HUES64 (cell line): Measurements from ENCODE around the gene DHRS1.

ENCODE experiments used
- H3K27ac ChIP-seq: 2 replicates; pipeline ENCODE4 v1.7.0; 2013; ENCODE audit warnings: low read depth, low read length, inconsistent platforms
- H3K27me3 ChIP-seq: 2 replicates; pipeline ENCODE4 v1.6.1; 2013; ENCODE audit warnings: mild to moderate bottlenecking, low read length; ENCODE audit not compliant: insufficient read depth
- H3K36me3 ChIP-seq: 2 replicates; pipeline ENCODE4 v1.6.1; 2013; ENCODE audit warnings: mild to moderate bottlenecking, low read length; ENCODE audit not compliant: insufficient read depth
- H3K4me1 ChIP-seq: 2 replicates; pipeline ENCODE4 v1.6.1; 2013; ENCODE audit warnings: mild to moderate bottlenecking, low read length, moderate library complexity; ENCODE audit not compliant: insufficient read depth
- H3K4me3 ChIP-seq: 2 replicates; pipeline ENCODE4 v1.5.1; 2013; ENCODE audit warnings: mild to moderate bottlenecking, low read length, moderate library complexity
- H3K9ac ChIP-seq: 2 replicates; pipeline ENCODE4 v1.6.1; 2013; ENCODE audit warnings: mild to moderate bottlenecking, low read depth, low read length
- H3K9me3 ChIP-seq: 2 replicates; pipeline ENCODE4 v1.6.1; 2013; ENCODE audit warnings: low read depth, low read length; ENCODE audit not compliant: insufficient read depth
- WGBS: fragments of 150-250, 120-280 bp; methylation state at CpG from one replicate; pipeline ENCODE4 v1.1.7; 2013; ENCODE audit warnings: missing lambda C conversion rate; 5-methylcytosine and 5-hydroxymethylcytosine counted together

DHRS1 gene

DNA sequence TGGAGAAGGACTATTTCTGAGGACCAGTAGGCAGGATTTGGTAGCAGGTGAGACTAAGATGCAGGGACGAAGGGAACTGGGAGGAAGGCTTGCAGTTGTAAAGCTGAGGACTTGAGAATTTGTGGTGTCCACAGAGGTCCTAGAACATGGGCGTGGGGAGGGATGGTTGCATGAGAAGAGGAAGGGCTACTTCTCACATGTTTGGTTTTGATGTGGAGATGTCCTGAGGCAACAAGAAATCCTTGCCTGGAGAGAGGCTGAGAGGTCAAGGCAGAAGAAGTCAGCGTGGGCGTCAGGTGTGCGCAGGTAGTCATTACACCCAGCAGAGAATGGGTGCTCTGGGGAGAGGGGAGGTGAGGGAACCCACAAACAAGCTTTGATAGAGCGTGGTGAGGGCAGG is 22.5 kb downstream of the DHRS1 start:
- H3K9ac ChIP-seq: no peak overlapping the region
- WGBS: 94% methylated on average over 6 of the region's 6 CpGs

DNA sequence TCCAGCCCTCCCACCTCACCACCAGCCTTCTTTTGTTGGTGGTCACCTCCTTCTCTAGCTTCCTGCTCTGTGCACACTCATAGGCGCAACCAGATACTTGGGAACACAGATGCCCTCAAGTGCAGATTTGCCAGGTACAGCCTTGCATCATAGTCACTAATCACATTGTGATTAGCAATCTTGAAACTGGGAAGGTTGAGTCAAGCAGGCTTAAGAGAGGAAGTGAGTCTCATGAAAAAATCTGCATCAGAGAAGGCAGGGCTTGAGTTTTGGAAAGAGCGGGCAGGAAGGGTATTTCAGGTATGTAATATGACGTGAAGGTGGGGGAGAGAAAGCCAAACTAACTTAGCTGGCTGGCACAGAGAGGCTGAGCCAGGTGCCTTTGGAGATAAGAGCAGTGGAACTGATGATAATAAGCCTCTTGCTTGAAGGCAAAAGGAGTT is 25.5 kb downstream of the DHRS1 start:
- Histone ChIP-seq H3K27ac (no peak overlapping the region), H3K9me3 (no peaks in the 10 kb centered on the region), H3K9ac (no peak overlapping the region), H3K27me3 (no peaks in the 10 kb centered on the region), H3K36me3 (no peaks in the 10 kb centered on the region), H3K4me1 (no peaks in the 10 kb centered on the region), H3K4me3 (no peak overlapping the region)
- WGBS: 88% methylated on average over 3 of the region's 3 CpGs

More for the DNA sequence above, 22.5 kb downstream of the DHRS1 start:
- Histone ChIP-seq H3K4me1 (no peaks in the 10 kb centered on the region), H3K27ac (no peak overlapping the region), H3K36me3 (no peaks in the 10 kb centered on the region), H3K27me3 (no peaks in the 10 kb centered on the region), H3K4me3 (no peak overlapping the region), H3K9me3 (no peaks in the 10 kb centered on the region)

- no peaks in the 10 kb centered on the region for H3K4me1 ChIP-seq
- no peaks in the 10 kb centered on the region for H3K27me3 ChIP-seq
- H3K9ac ChIP-seq: no peak overlapping the region
- H3K4me3 ChIP-seq: no peak overlapping the region
- no peaks in the 10 kb centered on the region for H3K9me3 ChIP-seq
- no peaks in the 10 kb centered on the region for H3K36me3 ChIP-seq
- WGBS: 83% methylated on average over 2 of the region's 3 CpGs
- H3K27ac ChIP-seq: no peak overlapping the region
Measured at GRCh38 chr14:24273422-24273998, 26.1 kb downstream of the DHRS1 start.

DNA sequence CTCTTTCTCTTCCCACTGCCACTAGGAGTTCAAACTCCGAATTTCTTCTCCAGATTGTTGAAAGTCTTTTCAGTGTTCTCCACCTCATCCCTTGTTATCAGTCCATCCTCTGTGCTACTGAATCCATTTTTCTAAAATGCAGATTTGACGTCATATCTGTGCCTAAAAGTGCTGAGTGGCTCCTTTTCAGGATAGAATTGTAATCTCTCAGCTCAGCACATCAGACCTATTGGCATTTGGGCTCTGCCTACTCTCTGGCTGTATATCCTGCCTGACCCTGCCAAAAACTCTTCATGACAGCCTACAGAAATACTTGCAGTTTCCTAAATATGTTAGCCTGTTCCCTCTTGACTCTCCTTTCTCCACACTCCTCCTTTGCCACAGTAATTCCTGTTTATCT is 27.1 kb downstream of the DHRS1 start:
- Histone ChIP-seq H3K27me3 (no peaks in the 10 kb centered on the region), H3K9ac (no peak overlapping the region), H3K36me3 (0 out of 2 replicates have a peak, but pooled peaks cover 4% of the 10 kb centered on the region), H3K4me3 (no peak overlapping the region), H3K9me3 (no peaks in the 10 kb centered on the region), H3K4me1 (no peaks in the 10 kb centered on the region), H3K27ac (no peak overlapping the region)
- 86% methylated on average over 2 of the region's 2 CpGs for WGBS

GRCh38 chr14:24271834-24272263 is 27.7 kb downstream of the DHRS1 start:
- H3K27ac ChIP-seq: no peak overlapping the region
- 19% methylated on average over 3 of the region's 3 CpGs for WGBS
- H3K36me3 ChIP-seq: peaks cover 6% of the 10 kb centered on the region; the same call in 1 of the 2 replicates
- H3K4me3 ChIP-seq: peak overlapping the region; percentile 77
- no peaks in the 10 kb centered on the region for H3K27me3 ChIP-seq
- H3K4me1 ChIP-seq: no peaks in the 10 kb centered on the region
- H3K9ac ChIP-seq: peak overlapping the region; percentile 11; the same call in 1 of the 2 replicates
- no peaks in the 10 kb centered on the region for H3K9me3 ChIP-seq

DNA sequence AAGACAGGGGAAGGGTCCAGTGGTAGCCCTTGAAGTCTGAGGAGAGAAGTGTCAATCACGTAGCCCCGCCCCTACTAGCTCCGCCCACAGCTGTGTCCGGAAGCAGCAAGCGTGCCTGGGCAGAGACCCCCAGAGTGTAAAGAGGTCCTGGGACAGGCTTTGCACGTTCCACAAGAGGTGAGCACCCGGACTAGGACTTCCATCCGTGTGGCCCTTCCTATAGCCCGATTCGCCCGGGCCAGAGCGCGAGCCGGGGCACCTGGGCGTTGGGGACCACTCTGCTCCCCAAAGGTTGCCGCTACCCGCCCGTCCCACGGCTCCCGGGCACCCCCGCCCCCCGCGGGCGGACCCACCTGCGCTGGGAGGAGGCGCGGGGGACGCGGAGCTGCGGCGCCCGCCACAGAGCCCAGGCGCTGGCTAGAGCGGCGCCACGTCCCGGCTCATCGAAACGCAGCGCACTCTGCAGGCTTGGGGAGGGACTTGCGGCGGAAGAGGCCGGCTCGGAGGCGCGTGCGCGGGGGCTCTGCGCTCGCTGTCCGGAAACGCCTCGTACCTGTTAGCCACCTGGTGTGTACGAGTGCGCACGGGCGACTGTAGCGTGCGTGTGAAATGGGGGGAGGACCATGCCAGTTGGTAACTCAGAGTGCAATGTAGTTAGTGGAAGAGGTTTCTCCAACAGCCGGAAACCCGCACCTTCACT is 28.3 kb downstream of the DHRS1 start, which contains the start of gene RABGGTA:
RABGGTA (minus strand) TSS at position 464 of the 700 bp plus-strand sequence. CDS start 482 bp downstream, outside the sequence.
- Histone ChIP-seq H3K27me3 (no peaks in the 10 kb centered on the region), H3K4me1 (no peaks in the 10 kb centered on the region), H3K9ac (peak within 1 kb of the TSS; percentile 94), H3K36me3 (peaks cover 11% of the 10 kb centered on the region; the same call in 1 of the 2 replicates), H3K27ac (peak within 1 kb of the TSS; percentile 94), H3K4me3 (peak within 1 kb of the TSS; percentile 77), H3K9me3 (no peaks in the 10 kb centered on the region)
- 1% methylated on average over 61 of the region's 61 CpGs for WGBS

DNA sequence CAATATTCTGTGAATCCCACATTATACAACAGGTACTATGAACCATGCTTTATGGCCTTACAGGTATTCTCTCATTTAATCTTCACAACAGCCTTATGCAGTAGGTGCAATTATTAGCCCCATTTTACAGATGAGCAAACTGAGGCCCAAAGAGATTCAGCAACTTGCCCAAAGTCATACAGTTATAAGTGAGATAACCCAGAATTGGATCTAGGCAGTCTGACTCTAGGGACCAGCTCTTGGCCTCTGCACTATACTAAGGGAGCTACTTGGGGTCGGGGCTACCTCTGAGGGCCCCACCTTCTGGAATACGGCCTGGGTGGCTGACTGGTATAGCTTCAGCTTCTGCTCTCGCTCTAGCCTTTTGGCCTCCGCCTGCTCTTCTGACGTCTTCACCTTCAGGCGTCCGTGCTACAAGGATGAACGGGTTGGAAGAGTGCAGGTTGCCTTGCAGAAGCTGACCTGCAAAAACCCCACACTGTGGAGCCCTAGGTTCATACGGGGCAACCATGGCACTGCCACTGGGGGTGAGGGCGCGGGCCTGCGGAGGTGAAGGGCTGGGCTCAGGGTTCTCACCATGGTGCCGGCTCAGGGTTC is 28.9 kb downstream of the DHRS1 start:
- Histone ChIP-seq H3K9me3 (no peaks in the 10 kb centered on the region), H3K9ac (0 out of 2 replicates have a peak overlapping the region, but pooled peaks have one; percentile 94), H3K4me1 (no peaks in the 10 kb centered on the region), H3K27ac (peak overlapping the region; percentile 94), H3K27me3 (no peaks in the 10 kb centered on the region), H3K36me3 (peaks cover 11% of the 10 kb centered on the region; the same call in 1 of the 2 replicates), H3K4me3 (peak overlapping the region; percentile 77)
- WGBS: 26% methylated on average over 13 of the region's 13 CpGs

DNA sequence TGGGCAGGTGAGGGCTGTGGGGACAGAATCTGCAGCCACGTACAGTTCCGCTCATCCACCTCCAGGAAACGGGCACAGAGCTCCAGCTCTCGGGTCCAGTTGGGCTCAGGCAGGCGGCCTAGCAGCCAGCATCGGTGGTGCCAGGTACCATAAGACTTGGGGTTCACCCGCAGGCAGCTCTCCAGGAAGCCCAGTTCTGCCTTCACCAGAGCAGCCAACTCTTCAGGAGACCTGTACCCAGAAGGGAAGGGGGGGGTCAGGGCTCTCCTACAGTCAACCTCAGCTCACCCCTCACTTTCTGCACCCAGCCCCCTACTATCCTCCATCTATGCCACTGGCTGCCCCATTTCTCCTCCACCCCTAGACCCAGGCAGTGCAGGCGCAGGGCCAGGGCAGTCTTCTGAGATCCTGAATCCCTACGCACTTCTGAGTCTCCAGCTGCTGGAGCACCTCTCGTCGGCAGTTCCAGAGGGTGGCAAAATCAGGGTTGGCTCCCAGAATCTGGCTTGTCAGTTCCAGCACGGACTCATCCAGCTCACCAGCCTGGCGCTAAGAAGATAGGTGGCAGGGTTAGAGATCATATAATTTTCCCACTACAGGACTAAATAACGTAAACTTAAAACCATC is 29.6 kb downstream of the DHRS1 start:
- Histone ChIP-seq H3K36me3 (peaks cover 11% of the 10 kb centered on the region; the same call in 1 of the 2 replicates), H3K4me1 (no peaks in the 10 kb centered on the region), H3K9me3 (no peaks in the 10 kb centered on the region), H3K4me3 (no peak overlapping the region; the same call in 1 of the 2 replicates), H3K27ac (no peak overlapping the region), H3K27me3 (no peaks in the 10 kb centered on the region), H3K9ac (no peak overlapping the region)
- WGBS: 94% methylated on average over 14 of the region's 14 CpGs

GRCh38 chr14:24269368-24269767 is 30.2 kb downstream of the DHRS1 start:
- WGBS: 95% methylated on average over 8 of the region's 8 CpGs
- Histone ChIP-seq H3K27me3 (no peaks in the 10 kb centered on the region), H3K9me3 (no peaks in the 10 kb centered on the region), H3K27ac (no peak overlapping the region), H3K4me1 (no peaks in the 10 kb centered on the region), H3K4me3 (no peak overlapping the region), H3K9ac (no peak overlapping the region), H3K36me3 (peaks cover 11% of the 10 kb centered on the region; the same call in 1 of the 2 replicates)

DNA sequence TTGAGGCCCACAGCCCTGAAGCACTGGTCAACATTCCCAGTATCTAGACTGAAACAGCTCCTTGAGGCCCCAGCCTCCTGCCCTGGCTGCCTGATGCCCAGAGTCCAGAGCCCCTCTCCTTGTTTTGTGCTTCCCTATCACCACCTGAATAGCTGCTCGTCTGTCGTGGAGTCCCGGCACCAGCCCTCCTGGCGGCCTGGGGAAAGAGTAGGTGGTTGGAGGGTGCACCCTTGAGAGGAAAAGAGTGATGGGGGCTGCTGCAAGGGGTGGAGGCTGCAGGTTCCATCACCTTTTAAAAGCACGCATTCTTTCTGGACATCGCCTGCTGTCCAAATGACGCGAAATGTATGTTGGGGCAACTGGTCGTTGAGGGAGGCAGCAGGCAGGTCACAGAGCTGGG is 31.4 kb downstream of the DHRS1 start:
- H3K27ac ChIP-seq: no peak overlapping the region
- no peaks in the 10 kb centered on the region for H3K4me1 ChIP-seq
- no peaks in the 10 kb centered on the region for H3K27me3 ChIP-seq
- H3K9me3 ChIP-seq: no peaks in the 10 kb centered on the region
- no peak overlapping the region for H3K9ac ChIP-seq
- H3K36me3 ChIP-seq: peaks cover 11% of the 10 kb centered on the region; the same call in 1 of the 2 replicates
- H3K4me3 ChIP-seq: no peak overlapping the region
- WGBS: 93% methylated on average over 9 of the region's 9 CpGs

- no peaks in the 10 kb centered on the region for H3K9me3 ChIP-seq
- H3K27me3 ChIP-seq: no peaks in the 10 kb centered on the region
- H3K9ac ChIP-seq: no peak overlapping the region
- H3K4me3 ChIP-seq: no peak overlapping the region
- 94% methylated on average over 9 of the region's 9 CpGs for WGBS
- no peaks in the 10 kb centered on the region for H3K4me1 ChIP-seq
- H3K27ac ChIP-seq: no peak overlapping the region
- H3K36me3 ChIP-seq: peaks cover 11% of the 10 kb centered on the region; the same call in 1 of the 2 replicates
Measured at GRCh38 chr14:24267516-24267915, 32.1 kb downstream of the DHRS1 start.
